ENCODE measurements around the gene ZNF761.

DNA sequence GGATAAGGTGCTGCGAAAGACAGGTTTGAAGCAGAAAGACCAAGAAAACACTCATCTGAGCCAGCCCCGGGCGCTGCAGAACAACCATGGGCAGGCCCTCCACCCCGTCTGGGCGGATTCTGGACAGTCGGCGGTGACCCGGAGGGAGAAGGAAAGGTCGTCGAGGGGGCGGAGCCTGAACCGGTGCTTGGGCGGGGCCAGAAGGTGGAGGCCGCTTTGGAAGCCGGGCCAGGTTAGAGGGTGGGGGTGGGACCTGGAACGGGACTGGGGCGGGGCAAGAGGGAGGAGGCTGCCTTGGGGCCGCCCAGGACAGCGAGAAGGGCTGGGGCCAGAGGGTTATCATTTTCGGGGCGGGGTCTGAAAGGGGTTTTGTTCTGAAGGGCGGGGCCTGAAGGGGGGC lies 41.8 kb upstream of the ZNF761 start:
- TF ChIP-seq, protein P1, sequence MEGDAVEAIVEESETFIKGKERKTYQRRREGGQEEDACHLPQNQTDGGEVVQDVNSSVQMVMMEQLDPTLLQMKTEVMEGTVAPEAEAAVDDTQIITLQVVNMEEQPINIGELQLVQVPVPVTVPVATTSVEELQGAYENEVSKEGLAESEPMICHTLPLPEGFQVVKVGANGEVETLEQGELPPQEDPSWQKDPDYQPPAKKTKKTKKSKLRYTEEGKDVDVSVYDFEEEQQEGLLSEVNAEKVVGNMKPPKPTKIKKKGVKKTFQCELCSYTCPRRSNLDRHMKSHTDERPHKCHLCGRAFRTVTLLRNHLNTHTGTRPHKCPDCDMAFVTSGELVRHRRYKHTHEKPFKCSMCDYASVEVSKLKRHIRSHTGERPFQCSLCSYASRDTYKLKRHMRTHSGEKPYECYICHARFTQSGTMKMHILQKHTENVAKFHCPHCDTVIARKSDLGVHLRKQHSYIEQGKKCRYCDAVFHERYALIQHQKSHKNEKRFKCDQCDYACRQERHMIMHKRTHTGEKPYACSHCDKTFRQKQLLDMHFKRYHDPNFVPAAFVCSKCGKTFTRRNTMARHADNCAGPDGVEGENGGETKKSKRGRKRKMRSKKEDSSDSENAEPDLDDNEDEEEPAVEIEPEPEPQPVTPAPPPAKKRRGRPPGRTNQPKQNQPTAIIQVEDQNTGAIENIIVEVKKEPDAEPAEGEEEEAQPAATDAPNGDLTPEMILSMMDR (conservative IDR thresholded peaks at IDR 0.05): no peak
- TF ChIP-seq ZFX (IDR thresholded peaks at IDR 0.05): no peak
